ENCODE data around the gene ACTN4.
"Not testable (repeated sequence)": the region's sequence is repeated elsewhere in the genome, so short reads cannot be mapped to it uniquely, and the experiment has no call there.

Gene ACTN4

DNA sequence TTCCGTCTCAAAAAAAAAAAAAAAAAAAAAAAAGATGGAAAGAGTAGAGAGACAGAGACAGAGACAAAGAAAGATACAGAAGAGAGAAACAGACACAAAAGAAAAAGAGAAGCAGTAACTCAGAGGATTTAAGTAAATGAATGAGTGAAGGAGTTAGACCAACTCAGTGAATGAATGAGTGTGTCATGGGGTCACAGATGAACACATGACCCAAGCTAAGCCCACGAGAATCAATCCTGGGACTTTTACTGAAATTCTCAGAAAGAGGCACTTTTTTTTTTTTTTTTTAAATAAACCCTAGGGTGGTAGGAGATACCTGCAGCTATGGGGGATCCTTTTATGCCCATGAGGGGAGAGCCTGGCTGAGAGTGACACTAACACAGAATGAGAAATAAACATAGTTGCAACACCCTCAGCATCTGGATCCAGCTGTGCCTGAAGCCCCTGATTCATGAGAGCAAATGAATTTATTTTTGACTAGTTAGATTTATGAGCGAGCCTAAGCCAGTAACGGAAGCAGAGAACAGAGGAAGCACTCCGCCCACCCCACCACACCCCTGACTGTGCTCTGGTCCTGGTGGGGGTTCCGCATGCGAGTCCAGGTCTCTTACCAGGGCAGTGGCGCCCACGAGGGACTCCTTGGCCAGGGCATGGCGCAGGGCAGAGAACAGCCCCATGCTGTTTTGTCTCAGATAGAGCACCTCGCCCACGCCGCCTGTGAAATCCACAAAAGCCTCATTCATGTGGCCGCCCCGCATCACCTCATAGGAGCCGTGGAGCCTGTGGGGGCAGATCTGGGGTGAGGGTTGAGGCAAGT lies 92.2 kb downstream of the ACTN4 start:
- no peak for DNase-seq

DNA sequence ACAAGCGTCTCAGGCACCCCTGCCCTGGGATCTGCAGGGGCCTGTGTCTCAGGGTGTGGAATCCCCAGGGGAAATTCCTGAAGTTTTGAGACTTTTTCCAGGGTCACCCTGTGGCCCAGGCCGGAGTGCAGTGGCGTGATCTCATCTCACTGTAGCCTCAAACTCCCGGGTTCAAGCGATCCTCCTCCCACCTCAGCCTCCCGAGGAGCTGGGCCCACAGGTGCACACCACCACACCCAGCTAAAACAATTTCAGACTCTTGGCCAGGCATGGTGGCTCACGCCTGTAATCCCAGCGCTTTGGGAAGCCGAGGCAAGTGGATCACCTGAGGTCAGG lies 92.8 kb downstream of the ACTN4 start:
- no peak for DNase-seq

- no peak for DNase-seq
Observed at GRCh38 chr19:38740932-38741331, 93.5 kb downstream of the ACTN4 start.

GRCh38 chr19:38741670-38742069 lies 94.2 kb downstream of the ACTN4 start:
- DNase-seq, result no peak

DNA sequence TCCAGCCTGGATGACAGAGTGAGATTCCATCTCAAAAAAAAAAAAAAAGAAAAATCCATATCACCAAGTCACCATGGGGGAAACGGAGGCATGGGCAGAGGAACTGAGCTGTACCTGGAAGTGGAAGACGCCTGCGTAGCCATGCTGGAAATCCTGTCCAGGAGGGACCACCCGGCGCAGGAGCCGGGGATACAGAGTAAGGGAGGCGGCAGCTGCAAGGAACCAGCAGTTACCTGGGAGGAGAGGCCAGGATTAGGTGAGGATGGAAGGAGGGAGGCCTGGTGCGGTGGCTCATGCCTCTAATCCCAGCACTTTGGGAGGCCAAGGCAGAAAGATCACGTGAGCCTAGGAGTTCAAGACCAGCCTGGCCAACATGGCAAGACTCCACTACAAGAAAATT lies 94.8 kb downstream of the ACTN4 start:
- DNase-seq, result no peak

DNA sequence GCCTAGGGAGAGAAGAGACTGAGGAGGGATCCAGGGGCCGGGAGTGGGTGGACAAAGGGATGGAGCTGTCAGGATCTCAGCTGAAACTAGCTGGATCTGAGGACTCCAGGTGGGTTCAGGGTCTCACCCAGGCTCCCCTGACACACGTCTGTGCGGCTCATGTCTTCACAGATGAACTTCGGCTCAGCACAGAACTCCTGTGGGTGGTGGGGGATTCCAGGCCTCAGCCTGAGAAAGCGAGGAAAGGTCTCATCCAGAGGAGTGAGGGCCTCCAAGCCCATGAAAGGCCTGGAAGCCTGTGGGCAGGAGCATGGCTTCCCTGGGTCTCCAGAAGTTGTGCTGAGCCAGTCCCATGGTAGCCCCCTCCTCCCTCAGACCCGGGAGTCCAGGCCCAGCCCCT lies 95.5 kb downstream of the ACTN4 start:
- no peak for DNase-seq

- no peak for DNase-seq
Observed at GRCh38 chr19:38743394-38744297, 96.2 kb downstream of the ACTN4 start.

GRCh38 chr19:38744298-38744681 lies 96.8 kb downstream of the ACTN4 start, which contains the start of gene CAPN12:
CAPN12 (minus strand) TSS chr19:38744474; CDS start chr19:38744165, 309 bp downstream.
- no peak for DNase-seq

GRCh38 chr19:38744874-38745273 lies 97.4 kb downstream of the ACTN4 start:
- DNase-seq, result no peak

- DNase-seq, result no peak
Observed at GRCh38 chr19:38745316-38745715, 97.9 kb downstream of the ACTN4 start.

- DNase-seq, result not testable (repeated sequence)
Observed at GRCh38 chr19:38753783-38754182, 106.3 kb downstream of the ACTN4 start.

DNA sequence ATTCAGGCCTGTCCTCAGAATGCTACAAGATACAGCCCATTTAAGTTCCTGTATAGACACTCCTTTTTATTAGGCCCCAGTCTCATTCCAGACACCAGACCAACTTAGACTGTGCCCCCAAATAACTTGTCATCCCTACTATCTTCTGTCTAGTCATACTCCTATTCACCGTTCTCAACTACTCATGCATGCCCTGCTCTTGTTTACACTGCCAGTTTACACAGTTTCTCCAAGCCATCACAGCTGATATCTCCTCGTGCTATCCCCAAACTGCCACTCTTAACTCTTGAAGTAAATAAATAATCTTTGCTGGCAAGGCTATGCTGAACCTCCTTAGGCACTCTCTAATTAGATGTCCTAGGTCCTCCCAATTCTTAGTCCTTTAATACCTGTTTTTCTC lies 106.7 kb downstream of the ACTN4 start:
- not testable (repeated sequence) for DNase-seq

GRCh38 chr19:38759590-38760003 lies 112.1 kb downstream of the ACTN4 start:
- no peak for DNase-seq

- not testable (repeated sequence) for DNase-seq
Observed at GRCh38 chr19:38760805-38761517, 113.5 kb downstream of the ACTN4 start.

GRCh38 chr19:38761884-38762389 lies 114.5 kb downstream of the ACTN4 start:
- DNase-seq, result not testable (repeated sequence)

DNA sequence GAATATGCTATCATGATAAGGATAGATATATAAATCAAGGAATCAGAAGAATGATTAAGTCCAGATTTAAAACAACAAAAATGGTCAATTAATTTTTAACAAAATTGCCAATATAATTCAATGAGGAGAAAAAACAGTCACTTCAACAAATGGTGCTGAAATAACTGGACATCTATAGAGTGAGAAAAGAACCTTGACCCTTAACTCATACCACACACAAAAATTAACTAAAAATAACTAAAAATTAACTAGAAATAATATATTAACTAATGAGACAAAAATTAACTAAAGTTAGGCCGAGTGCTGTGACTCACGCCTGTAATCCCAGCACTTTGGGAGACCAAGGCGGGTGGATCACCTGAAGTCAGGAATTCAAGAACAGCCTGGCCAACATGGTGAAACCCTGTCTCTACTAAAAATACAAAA lies 116.4 kb downstream of the ACTN4 start:
- no peak for DNase-seq

DNA sequence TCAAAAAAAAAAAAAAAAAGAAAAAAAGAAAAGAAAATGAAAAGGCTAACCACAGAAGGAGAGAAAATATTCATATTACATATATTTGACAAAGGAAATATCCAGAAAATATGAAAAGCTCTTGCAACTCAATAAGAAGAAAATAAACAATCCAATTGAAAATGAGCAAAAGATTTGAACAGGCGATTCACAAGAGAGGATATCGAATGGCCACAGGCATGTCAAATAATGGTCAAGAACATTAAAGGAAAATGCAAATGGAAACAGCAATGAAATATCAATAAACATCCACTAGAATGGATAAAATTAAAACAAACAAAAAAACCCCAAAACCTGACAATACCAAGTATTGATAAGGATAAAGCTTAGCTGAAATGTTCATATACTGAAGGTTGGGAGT lies 117.8 kb downstream of the ACTN4 start:
- DNase-seq, result no peak

- DNase-seq, result no peak
Observed at GRCh38 chr19:38766276-38767047, 119.0 kb downstream of the ACTN4 start.

DNA sequence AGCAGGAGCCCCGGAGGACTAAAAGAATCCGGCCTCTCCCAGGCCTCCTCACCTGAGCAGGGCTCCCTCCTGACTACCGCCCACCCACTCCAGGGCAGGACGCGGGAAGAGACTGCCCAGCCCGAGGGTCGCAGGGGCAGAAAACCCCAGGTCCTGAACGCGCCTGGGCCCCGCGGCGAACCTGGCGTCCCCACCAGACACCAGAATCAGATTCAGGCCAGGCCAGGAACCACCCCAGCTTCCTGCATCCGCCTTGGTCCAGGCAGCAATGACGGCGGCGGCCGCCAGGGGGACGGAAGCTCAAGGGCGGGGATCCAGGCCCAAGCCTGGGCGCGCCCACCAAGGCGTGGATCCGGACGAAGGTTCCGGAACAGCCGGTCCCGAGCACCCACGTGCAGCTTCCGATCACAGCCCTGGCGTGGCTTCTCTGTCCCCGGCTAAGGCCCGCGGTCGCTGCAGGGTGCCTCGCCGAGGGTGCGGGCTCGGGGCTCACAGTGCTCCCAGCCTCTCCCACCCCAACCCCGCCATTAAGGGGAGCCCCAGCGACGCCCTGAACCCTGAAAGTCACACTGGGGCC lies 122.3 kb downstream of the ACTN4 start:
- peak; percentile 78 for DNase-seq

GRCh38 chr19:38770228-38770948 lies 122.9 kb downstream of the ACTN4 start:
- not testable (repeated sequence) for DNase-seq

DNA sequence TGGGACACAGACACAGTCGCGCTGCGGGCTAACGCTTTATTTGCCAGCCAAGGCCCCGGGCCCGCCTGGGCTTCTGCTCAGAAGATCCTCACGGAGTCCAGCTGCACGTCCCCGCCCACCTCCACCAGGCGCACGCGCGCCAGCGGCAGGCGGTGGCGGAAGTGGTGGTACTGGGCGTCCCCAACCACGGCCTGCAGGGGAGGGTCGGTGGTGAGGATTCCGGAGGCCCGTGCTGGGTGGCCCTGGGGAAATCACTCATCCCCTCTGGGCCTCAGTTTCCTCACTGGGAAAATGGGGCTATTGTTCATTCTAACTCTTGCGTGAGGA lies 123.5 kb downstream of the ACTN4 start:
- DNase-seq, result not testable (repeated sequence)
